Panc1 (cell line): Measurements from ENCODE around the gene SMAD3. TPM values are rescaled to one million over a fixed set of nuclear protein-coding genes. Genes with fewer than 3 reads are reported as not detected.

Experiments
- ATAC-seq: fragments of 200-7000 bp; cut with Tn5 transposase; 2 replicates; pipeline ENCODE4 v1.9.1; 2020; ENCODE audit warnings: mild to moderate bottlenecking, moderate library complexity
- BruUV-seq: library from RNA; stranded (reverse); fragments of 400-500 nt; replicated peaks from 2 replicates; lab custom pipeline; 2021; lab: Mats Ljungman, UMichigan
- CTCF ChIA-PET: fragments of 300-600 bp; sonication (Branson Sonifier 250); formaldehyde crosslinking; loops from one replicate; lab custom pipeline; 2022; ENCODE audit warnings: antibody characterized with exemption; lab: Charles Lee
- POLR2A ChIA-PET: fragments of 300-600 bp; sonication (Branson Sonifier 250); formaldehyde crosslinking; loops from one replicate; lab custom pipeline; 2022; ENCODE audit warnings: antibody characterized with exemption; lab: Charles Lee
- DNase-seq: peaks from one replicate; pipeline ENCODE4 v3.0.0-alpha.2; 2010; ENCODE audit warnings: low read depth, low spot score
- H3K27ac ChIP-seq: 2 replicates; pipeline ENCODE4 v1.5.1; 2011; ENCODE audit warnings: mild to moderate bottlenecking, low read length, inconsistent platforms
- H3K27me3 ChIP-seq: fragments of 200-500 bp; sonication (Bioruptor generic); 2 replicates; pipeline ENCODE4 v1.6.0; 2014; ENCODE audit warnings: low read length, inconsistent platforms; ENCODE audit not compliant: control insufficient read depth, insufficient read depth
- H3K36me3 ChIP-seq: fragments of 200-500 bp; sonication (Bioruptor generic); 2 replicates; pipeline ENCODE4 v1.5.1; 2014; ENCODE audit warnings: inconsistent platforms, mild to moderate bottlenecking, low read length, moderate library complexity; ENCODE audit not compliant: control insufficient read depth, insufficient read depth
- H3K4me1 ChIP-seq: 2 replicates; pipeline ENCODE4 v1.5.1; 2011; ENCODE audit warnings: inconsistent platforms, mild to moderate bottlenecking, low read length, moderate library complexity; ENCODE audit not compliant: control insufficient read depth, insufficient read depth
- H3K4me3 ChIP-seq, 2 experiments: 2 replicates each; pipeline ENCODE4 v1.5.1; 2011 to 2012; ENCODE audit warnings: low read depth in 2 of 2, low read length in 2 of 2, mild to moderate bottlenecking in 2 of 2, inconsistent platforms in 1 of 2, moderate library complexity in 1 of 2
- H3K9me3 ChIP-seq: fragments of 200-500 bp; sonication (Bioruptor generic); 2 replicates; pipeline ENCODE4 v1.5.1; 2014; ENCODE audit warnings: low read depth, mild to moderate bottlenecking, inconsistent platforms, low read length, moderate library complexity; ENCODE audit not compliant: control insufficient read depth, insufficient read depth
- CTCF ChIP-seq: fragments of 450-650 bp; IDR thresholded peaks from 2 replicates; pipeline ENCODE4 v1.5.1; 2017; ENCODE audit warnings: mild to moderate bottlenecking
- POLR2AphosphoS5 ChIP-seq: IDR thresholded peaks from 2 replicates; pipeline ENCODE4 v1.6.1; 2012; ENCODE audit warnings: mild to moderate bottlenecking, low read depth, low read length, moderate library complexity
- REST ChIP-seq, 2 experiments: IDR thresholded peaks; 2 replicates each; pipeline ENCODE4 v1.6.1; 2011 to 2012; ENCODE audit warnings: low read depth in 2 of 2, control low read depth in 1 of 2, low read length in 1 of 2, mild to moderate bottlenecking in 1 of 2, moderate library complexity in 1 of 2; ENCODE audit not compliant: insufficient read depth in 1 of 2
- SIN3A ChIP-seq: IDR thresholded peaks from 2 replicates; pipeline ENCODE4 v1.6.1; 2012; ENCODE audit warnings: low read depth, mild to moderate bottlenecking, low read length, moderate library complexity, borderline replicate concordance; ENCODE audit not compliant: insufficient read depth
- TCF7L2 ChIP-seq: IDR thresholded peaks from 2 replicates; pipeline ENCODE4 v1.6.1; 2011; ENCODE audit warnings: mild to moderate bottlenecking, low read depth, low read length, inconsistent platforms
- in situ Hi-C: cut with HindIII; loops from 2 replicates; pipeline ENCODE4 v1.10.0; 2016; ENCODE audit warnings: low sequenced_read_pairs, low pct_unique_long_range_greater_than_20kb
- intact Hi-C: fragments of 100-400 bp; cut with micrococcal nuclease; formaldehyde crosslinking; loops from one replicate; pipeline ENCODE4 v1.10.0; 2022; ENCODE audit not compliant: unreplicated experiment
- total RNA-seq: library from RNA; stranded (reverse); gene quantifications from one replicate; pipeline ENCODE4 v1.2.1, GENCODE V29; 2021; ENCODE audit not compliant: unreplicated experiment

SMAD3 gene
- total RNA-seq, 1 experiment from 2014 or later, result 394 TPM

GRCh38 chr15:67190326-67190725 is 124.9 kb downstream of the SMAD3 start:
- BruUV-seq, result no TSS peak
- DNase-seq (no peak), ATAC-seq (no peak)
- Histone ChIP-seq H3K27me3 (no peaks in the 10 kb centered on the region), H3K4me1 (peaks cover 96% of the 10 kb centered on the region), H3K27ac (peak overlapping the region; percentile 84), H3K4me3 (no peak overlapping the region), H3K9me3 (no peaks in the 10 kb centered on the region), H3K36me3 (peaks cover 58% of the 10 kb centered on the region)
- ChIA-PET CTCF (no interaction called here), POLR2A (no interaction called here)
- in situ Hi-C loops (no loop called here), intact Hi-C loops (loop anchor here (10.0 kb wide), 1 partner anchor 114 kb away; no protein-coding TSS in a partner anchor)
- TF ChIP-seq CTCF (no peak), REST (IDR thresholded peaks at IDR 0.05; ENCODE audit: insufficient read depth in 1 of 2, low read depth in 2 of 2, low read length in 1 of 2) (no peak), SIN3A (no peak), POLR2AphosphoS5 (no peak; the same call in 1 of the 2 replicates), TCF7L2 (no peak)

GRCh38 chr15:67190813-67191212 is 125.4 kb downstream of the SMAD3 start:
- ChIA-PET POLR2A (no interaction called here), CTCF (no interaction called here)
- no peaks in the 10 kb centered on the region for H3K9me3 ChIP-seq
- ATAC-seq (no peak), DNase-seq (no peak)
- no peak overlapping the region for H3K4me3 ChIP-seq
- H3K36me3 ChIP-seq, result peaks cover 58% of the 10 kb centered on the region
- no peak for TF ChIP-seq REST (IDR thresholded peaks at IDR 0.05; ENCODE audit: insufficient read depth in 1 of 2, low read depth in 2 of 2, low read length in 1 of 2)
- TF ChIP-seq TCF7L2, result no peak
- no peak for TF ChIP-seq CTCF
- 0 out of 2 replicates have a peak, but pooled peaks have one; percentile 4 for TF ChIP-seq POLR2AphosphoS5
- no peak for TF ChIP-seq SIN3A
- in situ Hi-C loops (no loop called here), intact Hi-C loops (loop anchor here (10.0 kb wide), 1 partner anchor 114 kb away; no protein-coding TSS in a partner anchor)
- H3K27ac ChIP-seq, result peak overlapping the region; percentile 84
- no peaks in the 10 kb centered on the region for H3K27me3 ChIP-seq
- H3K4me1 ChIP-seq, result peaks cover 96% of the 10 kb centered on the region
- BruUV-seq, result no TSS peak
